Mesendoderm (in vitro differentiated cells): Measurements from ENCODE around the gene CDK2AP2.

ENCODE experiments used
- DNase-seq: peaks from one replicate; pipeline ENCODE4 v3.0.0; 2013
- H2AK5ac ChIP-seq: 2 replicates; pipeline ENCODE4 v1.6.1; 2013; ENCODE audit warnings: low read length, inconsistent platforms
- H2BK120ac ChIP-seq: 2 replicates; pipeline ENCODE4 v1.6.1; 2013; ENCODE audit warnings: low read depth, mild to moderate bottlenecking, low read length, moderate library complexity, mixed read lengths
- H2BK15ac ChIP-seq: replicated peaks from 2 replicates; pipeline ENCODE4 v1.6.1; 2013; ENCODE audit warnings: low read depth, mild to moderate bottlenecking, moderate library complexity
- H2BK5ac ChIP-seq: 2 replicates; pipeline ENCODE4 v1.6.1; 2013; ENCODE audit warnings: low read length, inconsistent platforms
- H3K18ac ChIP-seq: 2 replicates; pipeline ENCODE4 v1.6.1; 2013; ENCODE audit warnings: mild to moderate bottlenecking, low read length, mixed read lengths
- H3K23ac ChIP-seq: one replicate; pipeline ENCODE4 v1.6.1; 2013; ENCODE audit warnings: low read length
- H3K27ac ChIP-seq: 2 replicates; pipeline ENCODE4 v1.5.1; 2013; ENCODE audit warnings: low read depth, mild to moderate bottlenecking, inconsistent platforms, low read length, moderate library complexity
- H3K27me3 ChIP-seq: 2 replicates; pipeline ENCODE4 v1.6.1; 2013; ENCODE audit warnings: low read length, control low read depth, mild to moderate bottlenecking, inconsistent platforms; ENCODE audit not compliant: insufficient read depth, poor library complexity
- H3K36me3 ChIP-seq: 2 replicates; pipeline ENCODE4 v1.6.1; 2013; ENCODE audit warnings: low read length, inconsistent platforms; ENCODE audit not compliant: control insufficient read depth, insufficient read depth
- H3K4ac ChIP-seq: one replicate; pipeline ENCODE4 v1.6.1; 2013; ENCODE audit warnings: low read depth, mild to moderate bottlenecking, low read length, moderate library complexity
- H3K4me1 ChIP-seq: 2 replicates; pipeline ENCODE4 v1.6.1; 2013; ENCODE audit warnings: low read depth, low read length, inconsistent platforms; ENCODE audit not compliant: control insufficient read depth
- H3K4me2 ChIP-seq: 2 replicates; pipeline ENCODE4 v1.6.1; 2013; ENCODE audit warnings: low read length
- H3K4me3 ChIP-seq: 2 replicates; pipeline ENCODE4 v1.5.1; 2013; ENCODE audit warnings: mild to moderate bottlenecking, low read length
- H3K56ac ChIP-seq: one replicate; pipeline ENCODE4 v1.6.1; 2013; ENCODE audit warnings: low read length
- H3K79me1 ChIP-seq: 2 replicates; pipeline ENCODE4 v1.6.1; 2013; ENCODE audit warnings: low read length, inconsistent platforms
- H3K79me2 ChIP-seq: 2 replicates; pipeline ENCODE4 v1.6.1; 2013; ENCODE audit warnings: mild to moderate bottlenecking, low read length; ENCODE audit not compliant: control insufficient read depth, insufficient read depth
- H3K9ac ChIP-seq: 2 replicates; pipeline ENCODE4 v1.6.1; 2013; ENCODE audit warnings: low read length, inconsistent platforms
- H4K5ac ChIP-seq: one replicate; pipeline ENCODE4 v1.6.1; 2013; ENCODE audit warnings: low read length
- H4K8ac ChIP-seq: one replicate; pipeline ENCODE4 v1.6.1; 2013; ENCODE audit warnings: low read depth, mild to moderate bottlenecking, control low read depth, low read length, moderate library complexity
- WGBS: extraction: QIAGEN DNeasy Blood & Tissue Kit; methylation state at CpG from one replicate; pipeline ENCODE4 v1.1.7; 2013; ENCODE audit warnings: low lambda C conversion rate, missing lambda C conversion rate; ENCODE audit not compliant: insufficient coverage; ENCODE audit errors: extremely low coverage; 5-methylcytosine and 5-hydroxymethylcytosine counted together

The CDK2AP2 gene

DNA sequence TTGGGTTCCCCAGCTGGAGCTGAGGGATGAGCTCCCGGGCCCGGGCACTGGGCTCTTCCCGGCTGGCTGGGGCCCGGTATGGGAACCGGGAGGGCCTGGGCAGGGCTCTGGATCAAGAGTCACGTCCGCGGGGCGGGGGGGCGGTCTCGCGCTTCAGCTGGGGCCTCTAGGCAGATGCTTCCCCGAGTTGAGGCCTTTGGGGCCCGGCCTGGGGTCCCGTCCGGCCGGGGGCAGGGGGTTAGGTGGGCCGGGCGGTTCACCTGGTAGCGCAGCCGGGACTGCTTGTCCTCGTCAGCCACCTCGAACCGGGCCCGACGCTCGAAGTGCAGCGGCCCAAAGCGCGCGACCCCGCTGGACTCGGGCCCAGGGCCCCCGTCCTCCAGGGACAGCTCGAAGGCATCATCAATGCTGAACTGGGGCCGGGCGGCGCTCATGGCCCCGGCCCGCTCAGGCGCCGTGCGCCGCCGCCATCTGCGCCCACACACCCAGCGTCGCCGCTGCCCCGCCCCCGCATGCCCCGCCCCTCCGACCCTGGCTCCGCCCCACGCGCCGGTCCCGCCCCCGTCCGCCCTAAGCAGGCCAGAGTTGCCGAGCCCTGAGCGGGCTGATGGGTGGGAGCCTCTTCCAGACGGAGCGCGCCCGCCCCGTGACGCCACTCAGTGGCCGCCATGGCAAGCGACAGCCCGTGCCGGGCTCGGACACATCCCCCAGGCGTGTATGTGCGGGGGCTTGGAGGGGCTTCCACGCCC is 39.0 kb downstream of the CDK2AP2 start, which contains the start of gene TMEM134:
TMEM134 (minus strand) TSS at position 493 of the 749 bp plus-strand sequence; CDS start at position 434, 59 bp downstream.
- H3K27ac ChIP-seq, result no peak within 1 kb of the TSS

DNA sequence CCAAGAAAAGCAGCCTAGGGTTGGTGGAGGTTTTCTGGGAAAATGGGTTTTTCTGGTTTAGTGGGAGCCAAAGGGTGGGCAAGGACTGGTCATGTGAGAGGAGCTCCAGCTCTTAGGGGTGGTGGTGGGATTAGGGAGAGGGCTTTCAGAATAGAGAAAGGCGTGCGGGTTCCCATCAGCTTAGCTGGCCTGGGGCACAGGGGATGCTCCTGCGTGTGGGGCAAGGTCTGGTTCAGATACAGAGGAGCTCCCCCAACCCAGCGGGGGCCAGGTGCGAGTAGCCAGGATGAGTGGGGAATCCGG is 39.6 kb downstream of the CDK2AP2 start:
- Histone ChIP-seq H2BK5ac (no peak overlapping the region), H3K36me3 (no peaks in the 10 kb centered on the region), H3K79me1 (peaks cover 2% of the 10 kb centered on the region), H3K4me1 (peaks cover 3% of the 10 kb centered on the region), H2AK5ac (peak overlapping the region; percentile 24), H3K56ac (peak overlapping the region; percentile 96), H3K27ac (no peak overlapping the region), H3K79me2 (no peaks in the 10 kb centered on the region), H3K4me2 (peak overlapping the region; percentile 92), H2BK15ac (no peak overlapping the region), H3K4me3 (peak overlapping the region; percentile 83), H3K18ac (peak overlapping the region; percentile 77), H3K9ac (peak overlapping the region; percentile 91), H3K23ac (no peak overlapping the region), H3K27me3 (no peaks in the 10 kb centered on the region), H3K4ac (peak overlapping the region; percentile 92), H4K5ac (no peak overlapping the region), H4K8ac (no peak overlapping the region), H2BK120ac (peak overlapping the region; percentile 5)
- no peak for DNase-seq
- no CpG with 5 or more reads among the region's 6 CpGs for WGBS

More for the DNA sequence above, 39.0 kb downstream of the CDK2AP2 start, which contains the start of gene TMEM134:
- peak within 1 kb of the TSS; percentile 91 for H3K9ac ChIP-seq
- DNase-seq, result peak; percentile 95
- H3K4me2 ChIP-seq, result peak within 1 kb of the TSS; percentile 92
- no peak within 1 kb of the TSS for H3K23ac ChIP-seq
- H3K4me1 ChIP-seq, result peaks cover 3% of the 10 kb centered on the region
- no peaks in the 10 kb centered on the region for H3K36me3 ChIP-seq
- peak within 1 kb of the TSS; percentile 77 for H3K18ac ChIP-seq
- H3K27me3 ChIP-seq, result no peaks in the 10 kb centered on the region
- H2BK120ac ChIP-seq, result peak within 1 kb of the TSS; percentile 5
- peak within 1 kb of the TSS; percentile 96 for H3K56ac ChIP-seq
- peak within 1 kb of the TSS; percentile 98 for H4K5ac ChIP-seq
- H3K79me2 ChIP-seq, result no peaks in the 10 kb centered on the region
- H3K4ac ChIP-seq, result peak within 1 kb of the TSS; percentile 93
- peaks cover 2% of the 10 kb centered on the region for H3K79me1 ChIP-seq
- WGBS, result no CpG with 5 or more reads among the region's 76 CpGs
- peak within 1 kb of the TSS; percentile 24 for H2AK5ac ChIP-seq
- peak within 1 kb of the TSS; percentile 83 for H3K4me3 ChIP-seq
- H2BK15ac ChIP-seq, result no peak within 1 kb of the TSS
- no peak within 1 kb of the TSS for H2BK5ac ChIP-seq
- peak within 1 kb of the TSS; percentile 94 for H4K8ac ChIP-seq

DNA sequence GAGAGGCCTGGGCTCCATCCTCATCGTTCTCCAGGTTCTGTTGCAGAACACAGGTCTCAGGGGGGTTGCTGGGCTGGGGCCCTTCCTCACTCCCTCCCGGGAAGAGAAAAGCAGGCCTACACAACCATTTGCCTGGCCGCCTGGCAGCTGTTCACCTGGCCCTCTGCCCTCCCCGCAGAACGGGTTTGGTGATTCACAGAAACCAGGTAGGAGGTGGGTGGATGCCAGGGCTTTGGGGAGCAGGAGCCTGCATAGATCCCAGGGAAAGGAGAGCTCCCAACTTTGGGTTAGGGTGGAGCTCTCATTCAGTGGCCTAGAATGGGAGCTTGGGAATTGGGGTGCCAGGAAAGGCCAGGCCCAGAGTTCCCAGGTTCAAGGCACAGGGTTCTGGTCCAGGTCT is 39.9 kb downstream of the CDK2AP2 start:
- Histone ChIP-seq H4K5ac (no peak overlapping the region), H3K79me2 (no peaks in the 10 kb centered on the region), H2BK120ac (peak overlapping the region; percentile 5), H3K23ac (peak overlapping the region; percentile 66), H3K4me1 (peaks cover 3% of the 10 kb centered on the region), H3K4ac (no peak overlapping the region), H3K79me1 (peaks cover 2% of the 10 kb centered on the region), H3K4me2 (peak overlapping the region; percentile 92), H2BK15ac (no peak overlapping the region), H3K36me3 (no peaks in the 10 kb centered on the region), H2BK5ac (no peak overlapping the region), H3K27me3 (no peaks in the 10 kb centered on the region), H4K8ac (no peak overlapping the region), H3K4me3 (no peak overlapping the region), H3K9ac (peak overlapping the region; percentile 91), H2AK5ac (no peak overlapping the region), H3K27ac (no peak overlapping the region), H3K56ac (peak overlapping the region; percentile 96), H3K18ac (no peak overlapping the region)
- WGBS, result no CpG with 5 or more reads among the region's 5 CpGs
- no peak for DNase-seq

DNA sequence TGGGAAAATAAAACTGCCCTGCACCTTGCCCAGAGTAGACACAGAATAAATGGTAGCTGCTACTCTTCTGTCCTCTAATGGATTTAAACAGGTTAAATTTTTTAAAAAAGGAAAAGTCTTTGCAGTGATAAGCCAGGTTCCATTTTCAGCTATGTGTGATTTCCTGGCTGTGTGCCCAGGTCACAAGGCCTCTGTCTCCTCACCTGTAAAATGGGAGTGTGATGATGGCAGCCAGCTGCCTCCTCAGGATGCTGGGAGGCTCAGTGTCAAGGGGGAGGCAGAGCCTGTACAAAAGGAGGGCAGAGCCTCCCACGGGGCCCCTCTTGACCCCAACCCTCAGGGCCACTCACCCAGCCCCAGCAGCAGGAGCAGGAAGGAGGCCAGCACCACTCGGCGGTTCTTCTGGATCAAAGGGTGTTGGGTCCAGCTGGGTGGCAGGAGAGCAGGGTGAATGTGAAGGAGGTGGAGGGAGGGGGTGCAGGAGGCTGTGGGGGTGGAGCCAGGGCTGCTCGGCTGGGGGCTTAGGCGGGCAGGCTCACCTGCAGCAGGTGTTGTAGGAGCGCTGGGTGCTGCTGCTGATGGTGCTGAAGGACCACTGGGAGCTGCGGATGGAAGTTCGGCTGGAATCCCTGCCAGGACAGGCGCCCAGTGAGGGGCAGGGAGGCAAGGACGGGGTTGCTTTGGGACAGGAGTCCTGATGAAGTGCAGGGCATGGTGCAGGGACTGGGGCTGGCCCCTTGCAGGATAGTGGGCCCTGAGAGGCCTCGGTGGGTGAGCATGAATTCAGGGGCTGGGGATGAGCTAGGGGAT is 40.8 kb downstream of the CDK2AP2 start:
- Histone ChIP-seq H3K4me1 (peaks cover 3% of the 10 kb centered on the region), H3K27me3 (no peaks in the 10 kb centered on the region), H4K5ac (no peak overlapping the region), H2BK120ac (no peak overlapping the region), H2AK5ac (no peak overlapping the region), H3K79me1 (peaks cover 2% of the 10 kb centered on the region), H3K36me3 (no peaks in the 10 kb centered on the region), H3K9ac (no peak overlapping the region), H3K27ac (no peak overlapping the region), H3K18ac (no peak overlapping the region), H3K79me2 (no peaks in the 10 kb centered on the region), H2BK5ac (no peak overlapping the region), H3K23ac (no peak overlapping the region), H3K4me3 (no peak overlapping the region), H4K8ac (no peak overlapping the region), H2BK15ac (no peak overlapping the region), H3K56ac (peak overlapping the region; percentile 25), H3K4ac (no peak overlapping the region), H3K4me2 (no peak overlapping the region)
- WGBS, result no CpG with 5 or more reads among the region's 11 CpGs
- no peak for DNase-seq

DNA sequence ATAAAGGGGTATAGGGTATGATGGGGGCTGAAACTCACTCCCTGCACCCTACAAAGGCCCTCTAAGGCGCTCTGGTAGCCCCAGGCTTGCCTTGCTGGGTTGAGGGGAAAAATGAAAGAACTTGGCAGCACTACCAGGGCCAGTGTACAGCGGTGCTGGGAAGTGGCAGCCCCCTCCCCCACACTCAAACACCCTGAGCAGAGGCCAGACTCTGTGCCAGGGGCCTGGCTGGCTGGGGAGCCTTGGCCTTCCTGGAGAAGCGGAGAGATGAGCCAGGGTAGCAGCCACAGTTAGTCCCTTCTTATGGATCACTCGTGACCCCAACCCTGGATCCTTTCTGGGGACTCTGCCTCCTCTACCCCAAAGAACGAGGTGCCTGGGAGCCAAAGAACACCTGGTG is 41.6 kb downstream of the CDK2AP2 start:
- no peak overlapping the region for H3K4me2 ChIP-seq
- H3K4me1 ChIP-seq, result peaks cover 3% of the 10 kb centered on the region
- H3K27me3 ChIP-seq, result no peaks in the 10 kb centered on the region
- H3K56ac ChIP-seq, result no peak overlapping the region
- H3K27ac ChIP-seq, result no peak overlapping the region
- no peak overlapping the region for H4K8ac ChIP-seq
- no peak overlapping the region for H2BK15ac ChIP-seq
- no peak overlapping the region for H3K4ac ChIP-seq
- no peak overlapping the region for H2AK5ac ChIP-seq
- H3K4me3 ChIP-seq, result no peak overlapping the region
- no peak overlapping the region for H3K23ac ChIP-seq
- no peak overlapping the region for H4K5ac ChIP-seq
- DNase-seq, result no peak
- no peak overlapping the region for H3K9ac ChIP-seq
- H3K79me1 ChIP-seq, result peaks cover 2% of the 10 kb centered on the region
- H2BK120ac ChIP-seq, result no peak overlapping the region
- no peak overlapping the region for H3K18ac ChIP-seq
- no peaks in the 10 kb centered on the region for H3K79me2 ChIP-seq
- WGBS, result no CpG with 5 or more reads among the region's 5 CpGs
- no peaks in the 10 kb centered on the region for H3K36me3 ChIP-seq
- H2BK5ac ChIP-seq, result no peak overlapping the region
